Aorta (tissue), 5 donors: ENCODE results near the gene FAM98A. TPM values are rescaled to one million over a fixed set of nuclear protein-coding genes. Genes with fewer than 3 reads are reported as not detected.

Experiments used
- ATAC-seq: fragments of 200-7000 bp; cut with Tn5 transposase; one replicate; pipeline ENCODE4 v1.9.1; 2022; ENCODE audit warnings: moderate library complexity; ENCODE audit not compliant: low FRiP score
- DNase-seq, 2 donors: peaks; one replicate each; pipeline ENCODE4 v3.0.0-alpha.2; 2020
- H3K27ac ChIP-seq, 2 donors: one replicate each; pipeline ENCODE4 v1.5.1; 2013; ENCODE audit warnings: low read length in 2 of 2, mild to moderate bottlenecking in 2 of 2, moderate library complexity in 2 of 2, control low read depth in 1 of 2, inconsistent platforms in 1 of 2, low read depth in 1 of 2
- H3K27me3 ChIP-seq, 2 donors: one replicate each; pipeline ENCODE4 v1.6.1; 2013; ENCODE audit warnings: control low read depth in 1 of 2, low read length in 1 of 2, mild to moderate bottlenecking in 1 of 2, moderate library complexity in 1 of 2; ENCODE audit not compliant: insufficient read depth in 2 of 2, control insufficient read depth in 1 of 2
- H3K36me3 ChIP-seq, 2 donors: one replicate each; pipeline ENCODE4 v1.6.1; 2013; ENCODE audit warnings: control low read depth in 1 of 2, low read length in 1 of 2, mild to moderate bottlenecking in 1 of 2; ENCODE audit not compliant: insufficient read depth in 2 of 2, control insufficient read depth in 1 of 2
- H3K4me1 ChIP-seq, 2 donors: one replicate each; pipeline ENCODE4 v1.6.1; 2013; ENCODE audit warnings: low read length in 2 of 2, control low read depth in 1 of 2, mild to moderate bottlenecking in 1 of 2, moderate library complexity in 1 of 2; ENCODE audit not compliant: insufficient read depth in 2 of 2, control insufficient read depth in 1 of 2
- H3K4me3 ChIP-seq, 2 donors: one replicate each; pipeline ENCODE4 v1.5.1; 2013; ENCODE audit warnings: low read length in 2 of 2, control low read depth in 1 of 2, mild to moderate bottlenecking in 1 of 2
- H3K9me3 ChIP-seq: one replicate; pipeline ENCODE4 v1.6.1; 2013; ENCODE audit warnings: mild to moderate bottlenecking, low read length; ENCODE audit not compliant: control insufficient read depth
- WGBS, 2 donors: extraction: QIAGEN DNeasy Blood & Tissue Kit; methylation state at CpG; one replicate each; pipeline ENCODE4 v1.1.7; 2013; 5-methylcytosine and 5-hydroxymethylcytosine counted together
- intact Hi-C, 2 donors: fragments of 100-400 bp; cut with DNase I; formaldehyde crosslinking; loops; one replicate each; pipeline versions ENCODE4 v1.14.2 to v1.15.0; 2022
- polyA plus RNA-seq, 2 donors: library from polyadenylated mRNA; stranded (reverse); fragments of 200-250 nt; gene quantifications; one replicate each; pipeline ENCODE4 v1.2.3, GENCODE V29; 2013
- total RNA-seq, 2 donors: library from RNA; stranded (reverse); fragmentation: NEBNext Ultra II Directional; extraction: Animal tissue kit (Norgen Biotek cat#: 25700); gene quantifications; one replicate each; pipeline ENCODE4 v1.2.1, GENCODE V29; 2021
- donor health status: healthy with polysubstance abuse.
- donor health status: Bipolar disorder and iron deficiency.
- donor health status: DM: no; HTN: no; CAD: no.
- donor health status: DM: no; HTN: no; CAD: no.
- donor health status: DM: yes; HTN: yes; CAD: no.

The FAM98A gene
- total and polyA plus RNA-seq, 4 donors: 18.9 to 57.2 (median 35.6) TPM

DNA sequence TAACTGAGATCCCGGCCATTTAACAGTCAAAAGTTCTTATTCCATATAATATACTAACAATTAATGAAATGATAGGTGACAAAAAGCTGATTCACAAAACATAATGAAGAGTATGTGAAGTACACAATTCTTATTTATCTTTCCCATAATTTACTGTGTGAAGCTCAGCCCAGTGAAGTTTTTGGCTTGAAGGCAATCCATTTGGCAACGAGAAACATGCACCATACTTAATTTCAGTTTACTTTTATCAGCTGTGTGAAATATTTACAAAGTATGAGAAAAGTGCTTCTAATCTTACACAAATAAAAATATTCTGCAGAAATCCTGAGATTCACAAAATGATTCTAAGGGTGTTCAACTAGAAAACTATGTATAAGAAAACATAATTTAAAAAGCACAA lies 12.3 kb downstream of the FAM98A start:
- no peak overlapping the region for H3K27ac ChIP-seq
- no peak for ATAC-seq
- intact Hi-C loops: loop anchor here (5.0 to 10.0 kb wide), 3 partner anchors 202 to 814 kb away; no protein-coding TSS in a partner anchor
- H3K4me1 ChIP-seq: peaks cover 0 to 7% of the 10 kb centered on the region in 2 donors
- peaks cover 0 to 2% of the 10 kb centered on the region in 2 donors for H3K36me3 ChIP-seq
- WGBS, 2 donors: 43 to 47% methylated on average over 2 of the region's 2 CpGs
- no peaks in the 10 kb centered on the region for H3K27me3 ChIP-seq
- H3K9me3 ChIP-seq: no peaks in the 10 kb centered on the region
- no peak for DNase-seq
- H3K4me3 ChIP-seq: no peak overlapping the region

DNA sequence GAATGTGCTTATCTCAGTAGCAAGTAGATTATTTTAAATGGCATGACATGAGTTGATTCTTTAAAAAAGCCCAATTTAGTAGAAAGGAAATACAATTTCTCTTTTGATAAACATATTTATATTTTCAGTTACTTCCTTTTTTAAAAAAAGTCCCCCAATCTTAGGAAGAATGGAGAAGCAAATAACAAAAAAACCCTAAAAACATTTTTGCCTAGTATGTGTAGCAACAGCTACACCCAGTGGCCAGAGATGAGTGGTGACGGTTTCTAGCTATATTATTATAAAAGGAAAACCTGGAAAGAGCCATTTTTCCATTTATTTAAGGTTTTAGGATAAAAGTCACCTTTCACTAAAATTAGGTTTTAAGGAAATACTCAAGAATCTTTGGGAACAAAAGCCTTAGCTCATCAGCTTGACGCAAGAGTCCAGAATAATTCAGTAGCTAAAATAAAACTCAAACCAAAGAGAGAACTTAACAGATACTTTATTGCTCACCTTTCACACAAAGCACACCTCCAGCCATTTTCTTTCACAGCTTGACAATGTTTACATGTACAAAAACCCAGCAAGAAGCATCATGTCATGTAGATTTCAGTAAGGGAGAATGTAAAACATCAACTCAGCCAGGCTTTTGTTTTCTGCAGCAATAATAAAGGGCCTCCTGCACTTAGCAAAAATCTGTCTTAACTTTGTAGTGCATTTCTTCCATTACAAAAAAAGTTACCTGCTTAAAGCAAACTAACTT lies 15.7 kb downstream of the FAM98A start:
- Histone ChIP-seq H3K4me1 (peaks cover 0 to 2% of the 10 kb centered on the region in 2 donors), H3K9me3 (no peaks in the 10 kb centered on the region), H3K4me3 (no peak overlapping the region), H3K27ac (no peak overlapping the region), H3K27me3 (no peaks in the 10 kb centered on the region), H3K36me3 (peaks cover 0 to 2% of the 10 kb centered on the region in 2 donors)
- ATAC-seq (peak; percentile 81), DNase-seq (no peak)
- 10 to 11% methylated on average over 2 of the region's 2 CpGs for WGBS, 2 donors
- intact Hi-C loops: loop anchor here (5.0 to 10.0 kb wide), 4 partner anchors 106 to 551 kb away; partner anchors contain the start of gene RASGRP3 (in 1 of the 2)

DNA sequence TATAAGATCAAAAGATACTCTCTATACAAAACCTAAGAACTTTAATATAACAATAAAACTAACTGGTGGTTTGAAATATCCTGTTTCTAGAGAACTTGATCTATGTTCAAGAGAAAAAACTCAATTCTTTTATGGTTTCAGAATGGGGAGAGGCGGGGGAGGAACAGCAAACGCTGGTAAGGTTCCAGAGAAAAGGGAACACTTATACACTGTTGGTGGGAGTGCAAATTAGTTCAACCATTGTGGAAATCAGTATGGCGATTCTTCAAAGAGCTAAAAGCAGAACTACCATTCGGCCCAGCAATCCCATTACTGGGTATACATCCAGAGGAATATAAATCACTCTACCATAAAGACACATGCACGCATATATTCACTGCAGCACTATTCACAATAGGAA lies 17.2 kb downstream of the FAM98A start:
- WGBS, 2 donors: 78 to 89% methylated on average over 5 of the region's 5 CpGs
- no peak overlapping the region for H3K4me3 ChIP-seq
- ATAC-seq (no peak), DNase-seq (no peak)
- no peaks in the 10 kb centered on the region for H3K27me3 ChIP-seq
- H3K9me3 ChIP-seq: no peaks in the 10 kb centered on the region
- no peaks in the 10 kb centered on the region for H3K4me1 ChIP-seq
- intact Hi-C loops: loop anchor here (5.0 to 10.0 kb wide), 4 partner anchors 105 to 550 kb away; partner anchors contain the start of gene RASGRP3 (in 1 of the 2)
- peaks cover 0 to 2% of the 10 kb centered on the region in 2 donors for H3K36me3 ChIP-seq
- no peak overlapping the region for H3K27ac ChIP-seq

DNA sequence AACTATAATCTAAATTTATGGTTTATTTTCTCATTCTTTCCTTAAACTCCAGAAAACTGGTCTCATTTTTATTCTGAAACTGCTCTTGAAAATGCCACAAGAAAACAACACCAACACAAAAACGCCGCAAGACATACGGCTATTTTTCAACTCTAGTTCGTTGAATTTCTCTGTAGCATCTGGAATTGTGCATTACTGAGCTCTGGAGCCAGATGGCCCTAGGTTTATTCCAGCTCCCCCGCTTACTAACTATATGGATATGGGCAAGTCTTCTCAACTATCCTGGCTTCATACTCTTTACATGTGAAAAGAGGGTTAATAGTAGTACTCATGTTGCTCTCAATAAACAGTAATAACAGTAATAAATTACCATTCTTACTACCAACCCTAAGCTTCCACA lies 19.9 kb downstream of the FAM98A start:
- WGBS, 2 donors: 78 to 81% methylated on average over 5 of the region's 5 CpGs
- H3K27me3 ChIP-seq: no peaks in the 10 kb centered on the region
- no peak overlapping the region for H3K27ac ChIP-seq
- no peak overlapping the region for H3K4me3 ChIP-seq
- DNase-seq (no peak), ATAC-seq (no peak)
- intact Hi-C loops: loop anchor here in 1 of 2 donors (5.0 kb wide), 1 partner anchor 102 kb away; the partner anchor contains the start of gene RASGRP3
- H3K36me3 ChIP-seq: no peaks in the 10 kb centered on the region
- H3K4me1 ChIP-seq: no peaks in the 10 kb centered on the region
- no peaks in the 10 kb centered on the region for H3K9me3 ChIP-seq

DNA sequence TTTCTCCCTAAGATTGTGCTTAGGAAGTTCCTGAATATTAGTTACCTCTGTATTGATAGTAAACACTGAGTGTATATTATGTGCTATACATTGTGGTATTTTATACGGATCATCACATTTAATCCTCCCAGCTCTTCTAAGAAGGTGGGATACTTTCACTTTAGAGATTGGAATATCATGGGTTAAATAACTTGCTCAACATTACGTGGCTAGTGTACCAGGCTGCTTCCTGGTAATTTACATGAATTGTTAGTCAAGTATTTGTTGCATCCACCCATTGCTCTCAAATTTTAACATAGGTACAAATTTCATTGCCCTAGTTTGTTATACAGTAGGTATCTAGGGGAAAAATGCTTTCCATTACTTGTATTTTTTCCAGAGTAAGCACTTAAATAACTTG lies 21.4 kb downstream of the FAM98A start:
- H3K27ac ChIP-seq: no peak overlapping the region
- H3K4me1 ChIP-seq: no peaks in the 10 kb centered on the region
- no peaks in the 10 kb centered on the region for H3K9me3 ChIP-seq
- WGBS, 2 donors: 43 to 47% methylated on average over 2 of the region's 2 CpGs
- no peak for ATAC-seq
- intact Hi-C loops: loop anchor here in 1 of 2 donors (5.0 kb wide), 1 partner anchor 100 kb away; the partner anchor contains the start of gene RASGRP3
- no peak overlapping the region for H3K4me3 ChIP-seq
- H3K36me3 ChIP-seq: no peaks in the 10 kb centered on the region
- H3K27me3 ChIP-seq: no peaks in the 10 kb centered on the region
- DNase-seq: no peak

DNA sequence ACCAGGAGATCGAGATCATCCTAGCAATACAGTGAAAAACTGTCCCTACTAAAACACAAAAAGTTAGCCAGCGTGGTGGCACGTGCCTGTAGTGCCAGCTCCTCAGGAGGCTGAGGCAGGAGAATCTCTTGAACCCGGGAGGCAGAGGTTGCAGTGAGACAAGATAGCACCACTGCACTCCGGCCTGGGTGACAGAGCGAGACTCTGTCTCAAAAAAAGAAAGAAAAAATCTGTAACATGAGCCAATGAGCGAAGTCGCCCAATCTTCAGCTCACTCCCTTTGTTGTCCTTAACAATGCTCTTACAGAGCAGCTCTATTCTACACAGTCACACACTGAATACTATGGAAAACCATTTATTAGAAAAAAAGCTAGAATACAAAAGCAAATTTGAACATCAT lies 22.0 kb downstream of the FAM98A start:
- Histone ChIP-seq H3K9me3 (no peaks in the 10 kb centered on the region), H3K4me1 (no peaks in the 10 kb centered on the region), H3K27me3 (no peaks in the 10 kb centered on the region), H3K36me3 (no peaks in the 10 kb centered on the region), H3K27ac (no peak overlapping the region), H3K4me3 (no peak overlapping the region)
- ATAC-seq (no peak), DNase-seq (no peak)
- intact Hi-C loops: loop anchor here in 1 of 2 donors (5.0 kb wide), 1 partner anchor 100 kb away; the partner anchor contains the start of gene RASGRP3
- 83 to 85% methylated on average over 8 of the region's 8 CpGs for WGBS, 2 donors

DNA sequence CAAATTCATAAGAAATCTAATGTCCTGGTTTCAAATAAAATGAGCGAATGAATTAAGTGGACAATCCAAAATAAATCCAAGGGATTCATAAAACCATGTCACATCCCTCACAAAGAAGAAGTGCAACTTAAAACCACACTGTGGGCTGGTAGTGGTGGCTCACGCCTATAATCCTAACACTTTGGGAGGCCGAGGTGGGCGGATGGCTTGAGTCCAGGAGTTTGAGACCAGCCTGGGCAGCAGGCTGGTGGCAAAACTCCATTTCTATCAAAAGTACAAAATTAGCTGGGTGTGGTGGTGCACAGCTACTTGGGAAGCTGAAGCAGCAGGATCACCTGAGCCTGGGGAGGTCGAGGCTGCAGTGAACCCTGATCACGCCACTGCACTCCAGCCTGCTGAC lies 25.4 kb downstream of the FAM98A start:
- Histone ChIP-seq H3K4me1 (no peaks in the 10 kb centered on the region), H3K36me3 (no peaks in the 10 kb centered on the region), H3K9me3 (no peaks in the 10 kb centered on the region), H3K27ac (no peak overlapping the region), H3K27me3 (no peaks in the 10 kb centered on the region), H3K4me3 (no peak overlapping the region)
- no peak for DNase-seq
- intact Hi-C loops: no loop called here
- ATAC-seq: no peak
- 95 to 96% methylated on average over 6 of the region's 6 CpGs for WGBS, 2 donors

DNA sequence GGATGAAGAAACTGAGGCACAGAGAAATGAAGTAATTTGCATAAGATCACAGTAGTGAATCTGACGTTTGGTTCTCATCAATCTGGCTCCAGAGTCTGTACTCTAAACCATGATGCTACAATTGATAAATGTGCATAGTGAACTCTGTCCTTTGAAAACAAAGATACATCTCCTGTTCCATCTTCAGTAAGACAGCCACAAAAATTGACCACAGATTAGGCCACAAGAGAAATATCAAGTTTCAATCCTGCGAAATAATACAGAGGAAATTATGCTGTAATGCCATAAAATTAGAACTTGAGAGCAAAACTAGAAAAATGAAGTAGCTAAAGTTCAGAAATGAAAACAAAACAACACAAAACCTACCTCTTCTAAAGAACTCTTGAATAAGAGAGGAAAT lies 28.4 kb downstream of the FAM98A start:
- Histone ChIP-seq H3K27ac (no peak overlapping the region), H3K9me3 (no peaks in the 10 kb centered on the region), H3K27me3 (no peaks in the 10 kb centered on the region), H3K36me3 (no peaks in the 10 kb centered on the region), H3K4me1 (no peaks in the 10 kb centered on the region), H3K4me3 (no peak overlapping the region)
- ATAC-seq (no peak), DNase-seq (no peak)
- intact Hi-C loops: no loop called here
- WGBS, 2 donors: 90% methylated on average over 2 of the region's 2 CpGs

DNA sequence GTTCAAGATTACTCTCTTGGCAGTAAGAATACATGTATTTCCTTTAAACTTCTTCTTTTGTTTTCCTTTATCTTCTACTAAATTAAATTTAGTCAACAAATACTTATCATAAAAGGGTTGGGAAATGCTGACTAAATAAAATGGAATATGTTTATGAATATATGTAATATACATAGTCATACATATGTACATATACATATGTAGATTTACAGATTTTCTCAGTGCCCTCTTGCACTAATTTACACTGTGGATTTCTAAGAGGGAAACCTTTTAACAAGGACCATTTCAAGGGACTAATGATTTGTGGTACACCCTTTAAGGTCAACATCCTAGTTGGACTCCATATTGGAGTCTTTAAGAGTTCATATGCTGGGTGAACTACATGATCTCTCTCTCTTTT lies 37.2 kb downstream of the FAM98A start:
- H3K36me3 ChIP-seq: no peaks in the 10 kb centered on the region
- DNase-seq: no peak
- no peak overlapping the region for H3K4me3 ChIP-seq
- intact Hi-C loops: no loop called here
- no peak overlapping the region for H3K27ac ChIP-seq
- no peak for ATAC-seq
- H3K27me3 ChIP-seq: no peaks in the 10 kb centered on the region
- no peaks in the 10 kb centered on the region for H3K9me3 ChIP-seq
- H3K4me1 ChIP-seq: no peaks in the 10 kb centered on the region
